ENCODE results near the gene BAD. TPM values are rescaled to one million over a fixed set of nuclear protein-coding genes. Genes with fewer than 3 reads are reported as not detected.

BAD gene
- total RNA-seq, 1 donor from 2014 or later = 47.0 TPM

- no peak for DNase-seq
- H3K9me3 Mint-ChIP-seq (ENCODE audit: unreplicated experiment) = peaks cover 17% of the 10 kb centered on the region
- TF ChIP-seq CTCF (IDR thresholded peaks at IDR 0.05; ENCODE audit: partially characterized antibody, unreplicated experiment) = no peak
- peaks cover 11% of the 10 kb centered on the region for H3K27me3 Mint-ChIP-seq (ENCODE audit: unreplicated experiment)
- H3K36me3 Mint-ChIP-seq (ENCODE audit: unreplicated experiment) = no peaks in the 10 kb centered on the region
- peak overlapping the region; percentile 52 for H3K27ac Mint-ChIP-seq (ENCODE audit: unreplicated experiment)
- H3K4me1 Mint-ChIP-seq (ENCODE audit: low read depth, unreplicated experiment) = peaks cover 9% of the 10 kb centered on the region
- peak overlapping the region; percentile 47 for H3K4me3 Mint-ChIP-seq (ENCODE audit: unreplicated experiment)
These were observed 40.4 kb downstream of the BAD start for GRCh38 chr11:64244107-64244506.

- Mint-ChIP-seq H3K27ac (ENCODE audit: unreplicated experiment) (peak overlapping the region; percentile 52), H3K27me3 (ENCODE audit: unreplicated experiment) (peaks cover 7% of the 10 kb centered on the region), H3K9me3 (ENCODE audit: unreplicated experiment) (peaks cover 16% of the 10 kb centered on the region), H3K4me1 (ENCODE audit: low read depth, unreplicated experiment) (peaks cover 8% of the 10 kb centered on the region), H3K36me3 (ENCODE audit: unreplicated experiment) (no peaks in the 10 kb centered on the region), H3K4me3 (ENCODE audit: unreplicated experiment) (peak overlapping the region; percentile 47)
- TF ChIP-seq CTCF (IDR thresholded peaks at IDR 0.05; ENCODE audit: partially characterized antibody, unreplicated experiment) = no peak
- no peak for DNase-seq
These were observed 41.1 kb downstream of the BAD start for GRCh38 chr11:64243236-64243854.

- DNase-seq = peak; percentile 58
- no peaks in the 10 kb centered on the region for H3K36me3 Mint-ChIP-seq (ENCODE audit: unreplicated experiment)
- peak overlapping the region; percentile 94 for H3K4me3 Mint-ChIP-seq (ENCODE audit: unreplicated experiment)
- peak overlapping the region; percentile 86 for H3K27ac Mint-ChIP-seq (ENCODE audit: unreplicated experiment)
- H3K9me3 Mint-ChIP-seq (ENCODE audit: unreplicated experiment) = peaks cover 10% of the 10 kb centered on the region
- TF ChIP-seq CTCF (IDR thresholded peaks at IDR 0.05; ENCODE audit: partially characterized antibody, unreplicated experiment) = no peak
- peaks cover 1% of the 10 kb centered on the region for H3K4me1 Mint-ChIP-seq (ENCODE audit: low read depth, unreplicated experiment)
- peaks cover 7% of the 10 kb centered on the region for H3K27me3 Mint-ChIP-seq (ENCODE audit: unreplicated experiment)
These were observed 42.7 kb downstream of the BAD start for GRCh38 chr11:64241491-64242374.

- H3K4me3 Mint-ChIP-seq (ENCODE audit: unreplicated experiment) = peak overlapping the region; percentile 94
- H3K4me1 Mint-ChIP-seq (ENCODE audit: low read depth, unreplicated experiment) = peaks cover 1% of the 10 kb centered on the region
- DNase-seq = peak; percentile 100
- no peaks in the 10 kb centered on the region for H3K36me3 Mint-ChIP-seq (ENCODE audit: unreplicated experiment)
- peak overlapping the region; percentile 86 for H3K27ac Mint-ChIP-seq (ENCODE audit: unreplicated experiment)
- peaks cover 10% of the 10 kb centered on the region for H3K9me3 Mint-ChIP-seq (ENCODE audit: unreplicated experiment)
- no peak for TF ChIP-seq CTCF (IDR thresholded peaks at IDR 0.05; ENCODE audit: partially characterized antibody, unreplicated experiment)
- peaks cover 7% of the 10 kb centered on the region for H3K27me3 Mint-ChIP-seq (ENCODE audit: unreplicated experiment)
These were observed 43.3 kb downstream of the BAD start for GRCh38 chr11:64241241-64241490.
